Melanocyte of skin (primary cell): Measurements from ENCODE around the gene GJA9. TPM values are rescaled to one million over a fixed set of nuclear protein-coding genes. Genes with fewer than 3 reads are reported as not detected.

Source experiments
- small RNA-seq, 2 donors: library from RNA; depleted of rRNA; stranded (forward); fragments of <200 nt; gene quantifications; one replicate each; pipeline ENCODE3, GENCODE V24; 2012
- total RNA-seq, 2 donors: library from RNA; depleted of rRNA; stranded (reverse); fragments of >200 nt; gene quantifications; 2 replicates each; pipeline ENCODE4 v1.2.3, GENCODE V29; 2012

The GJA9 gene
- total RNA-seq, result not detected

DNA sequence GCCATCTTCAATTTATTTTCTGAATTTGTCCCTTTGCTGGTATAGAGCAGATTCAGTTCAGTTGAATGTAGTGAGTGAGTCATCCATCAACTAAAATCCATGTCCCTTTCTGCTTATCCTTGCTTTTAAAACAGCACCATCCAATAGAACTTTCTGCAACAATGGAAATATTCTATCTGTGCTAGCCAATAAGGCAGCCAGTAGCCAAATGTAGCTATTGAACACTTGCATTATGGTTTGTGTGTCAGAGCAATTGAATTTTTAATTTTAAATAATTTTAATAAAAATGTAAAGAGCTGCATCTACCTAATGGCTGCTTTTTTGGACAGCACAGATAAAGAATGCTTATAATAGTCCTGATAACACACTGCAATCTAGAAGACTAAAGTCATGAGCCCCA, at the start of gene GJA9:
Gene GJA9 (minus strand): TSS at position 101 of the 400 bp plus-strand sequence. CDS start 5,489 bp downstream, outside the sequence.

DNA sequence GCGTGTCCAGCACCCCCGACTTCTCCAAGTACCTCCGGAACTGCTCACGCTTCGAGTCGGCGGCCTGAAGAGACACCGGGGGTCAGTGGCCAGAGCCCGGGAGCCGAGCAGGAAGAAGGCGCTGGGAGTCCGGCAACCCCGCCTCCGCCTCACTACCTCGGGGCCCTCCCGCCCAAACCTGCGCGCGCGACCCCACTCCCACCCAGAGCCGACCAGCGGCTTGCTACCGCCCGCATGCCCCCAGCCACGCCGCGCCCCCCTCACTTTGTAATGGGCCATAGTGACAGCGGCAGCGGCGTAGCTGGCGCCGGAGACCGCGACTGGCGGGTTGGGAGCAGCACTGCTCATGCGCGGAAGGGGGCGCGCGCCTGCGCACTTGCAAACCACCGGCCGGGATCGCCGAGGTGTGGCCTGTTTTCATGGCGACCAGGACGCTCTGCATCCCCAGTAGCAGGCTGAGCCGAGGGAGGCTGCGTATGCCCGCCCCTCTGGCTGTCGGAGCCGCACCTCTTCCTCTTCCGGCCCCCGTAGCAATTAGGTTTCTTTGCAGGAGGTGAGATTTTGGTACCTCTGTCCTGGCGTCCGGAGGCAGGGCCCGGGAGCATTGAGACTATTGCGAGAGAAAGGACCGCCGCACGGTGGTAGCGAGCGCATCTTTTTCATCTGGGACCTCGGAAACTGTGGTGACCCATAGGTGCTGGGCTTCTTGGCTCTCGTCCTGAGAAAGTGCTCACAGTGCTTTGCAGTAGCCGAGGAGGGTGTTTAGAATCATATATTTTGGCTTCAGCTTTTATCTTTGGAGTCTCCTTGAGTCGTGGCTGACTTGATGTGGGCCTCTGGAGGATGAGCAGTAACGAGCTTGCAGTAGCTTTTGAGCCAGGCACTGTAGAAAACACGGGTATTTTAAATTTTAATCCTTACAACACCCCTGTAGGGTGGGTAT, 8.1 kb downstream of the GJA9 start, which contains the start of gene MYCBP:
Gene MYCBP (minus strand): TSS at position 322 of the 943 bp plus-strand sequence. CDS start 43 bp downstream, at position 279.

DNA sequence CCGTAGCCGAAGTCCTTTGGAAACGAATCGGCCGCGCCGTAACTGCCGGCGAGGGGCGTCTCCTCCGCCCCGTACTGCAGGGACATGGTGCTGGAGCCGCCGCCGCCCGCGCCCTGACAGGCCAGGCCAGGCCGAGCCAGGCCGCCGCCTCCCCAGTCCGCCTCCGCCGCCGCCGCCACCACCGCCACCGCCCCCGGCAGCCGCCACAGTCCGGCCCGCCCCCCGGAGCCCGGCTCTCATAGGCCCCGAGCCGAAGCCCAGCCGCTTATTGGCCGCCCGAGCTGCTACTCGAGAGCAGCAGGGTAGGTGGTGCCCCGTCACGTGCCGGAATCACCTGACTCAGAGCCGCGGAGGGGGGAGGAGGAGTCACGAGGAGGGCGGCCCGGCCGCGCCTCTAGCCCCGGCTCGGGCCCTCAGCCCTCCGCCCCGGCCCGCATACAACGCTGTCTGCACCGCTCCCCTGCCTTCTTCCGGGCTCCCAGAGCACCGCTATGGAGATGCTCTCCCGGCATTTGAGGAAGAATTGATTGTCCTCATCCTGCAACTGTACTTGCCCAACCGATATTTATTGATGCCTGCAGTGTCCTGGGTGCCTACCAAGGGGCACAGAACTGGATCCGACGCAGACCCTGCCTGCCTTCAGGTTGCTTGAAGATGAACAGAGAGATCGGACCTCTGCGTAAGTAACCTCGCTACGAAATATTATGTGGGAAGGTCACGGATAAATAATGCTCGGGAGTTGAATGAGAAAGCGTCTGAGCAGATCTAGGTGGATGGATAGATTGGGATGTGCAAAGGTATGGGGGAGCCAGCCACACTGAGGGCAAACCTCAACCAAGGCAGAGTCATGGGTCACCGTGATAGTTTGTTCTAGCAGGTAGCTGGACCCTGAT, 21.6 kb downstream of the GJA9 start, which contains the start of gene RRAGC:
Gene RRAGC (minus strand): TSS at position 212 of the 893 bp plus-strand sequence. CDS start 126 bp downstream, at position 86.

Small RNAs within 50 kb of the gene (small RNA-seq; reads per million reads assigned to genes)
- 0 reads per million in 2 donors for gene GJA9-MYCBP
- gene RNU6-605P, result 0 reads per million in 2 donors

Other genes starting within 250 kb of the GJA9 start
- gene RRAGC, start 21.8 kb downstream of the GJA9 start, total RNA-seq, result 10 to 100 TPM; 21.6 to 23.1 TPM
- gene MYCBP, start 8.2 kb downstream of the GJA9 start, total RNA-seq, result 10 to 100 TPM in 1 of 2 donors, 1 to 10 TPM in 1; 8.6 to 12.3 TPM
- gene RHBDL2, start 60.2 kb upstream of the GJA9 start, total RNA-seq, result not detected
- 10 to 100 TPM; 52.7 to 72.3 TPM for gene AKIRIN1, start 109.7 kb upstream of the GJA9 start, total RNA-seq
- 100 to 1,000 TPM; 199 to 239 TPM for gene NDUFS5, start 144.8 kb upstream of the GJA9 start, total RNA-seq